ENCODE results near the gene RPS6KB2.

DNA sequence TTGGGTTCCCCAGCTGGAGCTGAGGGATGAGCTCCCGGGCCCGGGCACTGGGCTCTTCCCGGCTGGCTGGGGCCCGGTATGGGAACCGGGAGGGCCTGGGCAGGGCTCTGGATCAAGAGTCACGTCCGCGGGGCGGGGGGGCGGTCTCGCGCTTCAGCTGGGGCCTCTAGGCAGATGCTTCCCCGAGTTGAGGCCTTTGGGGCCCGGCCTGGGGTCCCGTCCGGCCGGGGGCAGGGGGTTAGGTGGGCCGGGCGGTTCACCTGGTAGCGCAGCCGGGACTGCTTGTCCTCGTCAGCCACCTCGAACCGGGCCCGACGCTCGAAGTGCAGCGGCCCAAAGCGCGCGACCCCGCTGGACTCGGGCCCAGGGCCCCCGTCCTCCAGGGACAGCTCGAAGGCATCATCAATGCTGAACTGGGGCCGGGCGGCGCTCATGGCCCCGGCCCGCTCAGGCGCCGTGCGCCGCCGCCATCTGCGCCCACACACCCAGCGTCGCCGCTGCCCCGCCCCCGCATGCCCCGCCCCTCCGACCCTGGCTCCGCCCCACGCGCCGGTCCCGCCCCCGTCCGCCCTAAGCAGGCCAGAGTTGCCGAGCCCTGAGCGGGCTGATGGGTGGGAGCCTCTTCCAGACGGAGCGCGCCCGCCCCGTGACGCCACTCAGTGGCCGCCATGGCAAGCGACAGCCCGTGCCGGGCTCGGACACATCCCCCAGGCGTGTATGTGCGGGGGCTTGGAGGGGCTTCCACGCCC lies 40.6 kb downstream of the RPS6KB2 start, which contains the start of gene TMEM134:
- TF ChIP-seq, protein P1, sequence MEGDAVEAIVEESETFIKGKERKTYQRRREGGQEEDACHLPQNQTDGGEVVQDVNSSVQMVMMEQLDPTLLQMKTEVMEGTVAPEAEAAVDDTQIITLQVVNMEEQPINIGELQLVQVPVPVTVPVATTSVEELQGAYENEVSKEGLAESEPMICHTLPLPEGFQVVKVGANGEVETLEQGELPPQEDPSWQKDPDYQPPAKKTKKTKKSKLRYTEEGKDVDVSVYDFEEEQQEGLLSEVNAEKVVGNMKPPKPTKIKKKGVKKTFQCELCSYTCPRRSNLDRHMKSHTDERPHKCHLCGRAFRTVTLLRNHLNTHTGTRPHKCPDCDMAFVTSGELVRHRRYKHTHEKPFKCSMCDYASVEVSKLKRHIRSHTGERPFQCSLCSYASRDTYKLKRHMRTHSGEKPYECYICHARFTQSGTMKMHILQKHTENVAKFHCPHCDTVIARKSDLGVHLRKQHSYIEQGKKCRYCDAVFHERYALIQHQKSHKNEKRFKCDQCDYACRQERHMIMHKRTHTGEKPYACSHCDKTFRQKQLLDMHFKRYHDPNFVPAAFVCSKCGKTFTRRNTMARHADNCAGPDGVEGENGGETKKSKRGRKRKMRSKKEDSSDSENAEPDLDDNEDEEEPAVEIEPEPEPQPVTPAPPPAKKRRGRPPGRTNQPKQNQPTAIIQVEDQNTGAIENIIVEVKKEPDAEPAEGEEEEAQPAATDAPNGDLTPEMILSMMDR (conservative IDR thresholded peaks at IDR 0.05; ENCODE audit: low read depth, low read length) = peak; percentile 65
- TF ChIP-seq EZH2phosphoT487 (IDR thresholded peaks at IDR 0.05; ENCODE audit: borderline replicate concordance, low read length) (no peak), EZH2 (IDR thresholded peaks at IDR 0.05; ENCODE audit: low read length, unreplicated experiment) (no peak)

Data from PC-3 (cell line).